ENCODE measurements around the gene GPC5. TPM values are rescaled to one million over a fixed set of nuclear protein-coding genes. Genes with fewer than 3 reads are reported as not detected.

The GPC5 gene
- total RNA-seq, 1 donor from 2014 or later: 0.57 TPM

DNA sequence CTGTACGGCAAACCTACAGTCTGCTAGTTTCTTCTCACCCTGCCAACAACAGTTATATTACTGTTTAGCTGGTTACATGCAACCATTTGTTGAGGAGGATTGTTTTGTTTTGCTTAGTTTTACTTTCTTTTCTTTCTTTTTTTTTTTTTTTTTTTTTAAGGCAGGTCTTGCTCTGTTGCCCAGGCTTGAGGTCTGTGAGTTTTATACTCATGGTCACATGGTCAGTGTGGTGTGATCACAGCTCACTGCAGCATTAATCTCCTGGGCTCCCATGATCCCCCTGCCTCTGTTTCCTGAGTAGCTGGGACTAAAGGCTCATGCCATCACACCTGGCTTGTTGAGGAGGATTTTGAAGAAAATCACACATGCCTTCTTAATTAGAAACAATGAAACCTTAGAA, 505.6 kb downstream of the GPC5 start:
- no peak overlapping the region for H3K4me3 Mint-ChIP-seq (ENCODE audit: low read depth)
- no peaks in the 10 kb centered on the region for H3K36me3 Mint-ChIP-seq (ENCODE audit: insufficient read depth)
- no peaks in the 10 kb centered on the region for H3K4me1 Mint-ChIP-seq (ENCODE audit: low read depth)
- no peaks in the 10 kb centered on the region for H3K27me3 Mint-ChIP-seq
- DNase-seq (ENCODE audit: low spot score, unreplicated experiment): no peak
- TF ChIP-seq CTCF (IDR thresholded peaks at IDR 0.05; ENCODE audit: unreplicated experiment): no peak
- H3K9me3 Mint-ChIP-seq (ENCODE audit: low read depth): no peaks in the 10 kb centered on the region
- no peak overlapping the region for H3K27ac Mint-ChIP-seq

GRCh38 chr13:91904597-91904996, 506.2 kb downstream of the GPC5 start:
- H3K36me3 Mint-ChIP-seq (ENCODE audit: insufficient read depth): no peaks in the 10 kb centered on the region
- DNase-seq (ENCODE audit: low spot score, unreplicated experiment): no peak
- no peaks in the 10 kb centered on the region for H3K4me1 Mint-ChIP-seq (ENCODE audit: low read depth)
- no peak for TF ChIP-seq CTCF (IDR thresholded peaks at IDR 0.05; ENCODE audit: unreplicated experiment)
- H3K9me3 Mint-ChIP-seq (ENCODE audit: low read depth): no peaks in the 10 kb centered on the region
- no peaks in the 10 kb centered on the region for H3K27me3 Mint-ChIP-seq
- no peak overlapping the region for H3K27ac Mint-ChIP-seq
- no peak overlapping the region for H3K4me3 Mint-ChIP-seq (ENCODE audit: low read depth)

GRCh38 chr13:91907398-91907797, 509.0 kb downstream of the GPC5 start:
- H3K27me3 Mint-ChIP-seq: no peaks in the 10 kb centered on the region
- no peaks in the 10 kb centered on the region for H3K4me1 Mint-ChIP-seq (ENCODE audit: low read depth)
- H3K4me3 Mint-ChIP-seq (ENCODE audit: low read depth): no peak overlapping the region
- no peak overlapping the region for H3K27ac Mint-ChIP-seq
- no peaks in the 10 kb centered on the region for H3K36me3 Mint-ChIP-seq (ENCODE audit: insufficient read depth)
- no peaks in the 10 kb centered on the region for H3K9me3 Mint-ChIP-seq (ENCODE audit: low read depth)
- TF ChIP-seq CTCF (IDR thresholded peaks at IDR 0.05; ENCODE audit: unreplicated experiment): no peak
- no peak for DNase-seq (ENCODE audit: low spot score, unreplicated experiment)

DNA sequence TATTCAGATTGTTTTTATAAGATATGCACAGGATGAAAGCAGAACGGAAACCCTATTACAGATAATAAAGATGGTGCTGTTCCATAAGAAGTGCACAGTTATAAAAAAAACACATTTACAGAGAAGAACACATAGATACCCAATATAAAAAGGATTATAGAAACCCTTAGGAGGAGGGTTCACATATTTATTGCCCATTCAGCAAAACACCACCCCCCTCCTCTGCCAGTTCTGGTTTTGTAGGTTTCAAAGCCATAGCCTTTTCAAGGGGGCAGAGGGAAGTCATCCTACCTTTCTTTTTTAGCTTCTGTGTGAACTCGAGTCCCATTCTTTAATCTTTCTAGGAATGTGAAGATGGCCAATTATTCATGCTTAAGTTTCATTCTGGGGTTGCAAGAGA, 511.2 kb downstream of the GPC5 start:
- Mint-ChIP-seq H3K27ac (no peak overlapping the region), H3K9me3 (ENCODE audit: low read depth) (no peaks in the 10 kb centered on the region), H3K27me3 (no peaks in the 10 kb centered on the region), H3K36me3 (ENCODE audit: insufficient read depth) (no peaks in the 10 kb centered on the region), H3K4me1 (ENCODE audit: low read depth) (no peaks in the 10 kb centered on the region), H3K4me3 (ENCODE audit: low read depth) (no peak overlapping the region)
- no peak for DNase-seq (ENCODE audit: low spot score, unreplicated experiment)
- TF ChIP-seq CTCF (IDR thresholded peaks at IDR 0.05; ENCODE audit: unreplicated experiment): no peak

- no peaks in the 10 kb centered on the region for H3K36me3 Mint-ChIP-seq (ENCODE audit: insufficient read depth)
- no peak overlapping the region for H3K4me3 Mint-ChIP-seq (ENCODE audit: low read depth)
- DNase-seq (ENCODE audit: low spot score, unreplicated experiment): no peak
- H3K27ac Mint-ChIP-seq: no peak overlapping the region
- peaks cover 2% of the 10 kb centered on the region for H3K4me1 Mint-ChIP-seq (ENCODE audit: low read depth)
- no peaks in the 10 kb centered on the region for H3K9me3 Mint-ChIP-seq (ENCODE audit: low read depth)
- peak; percentile 52 for TF ChIP-seq CTCF (IDR thresholded peaks at IDR 0.05; ENCODE audit: unreplicated experiment)
- H3K27me3 Mint-ChIP-seq: peaks cover 9% of the 10 kb centered on the region
These were observed 524.7 kb downstream of the GPC5 start for GRCh38 chr13:91922969-91923592.

All from progenitor cell of endocrine pancreas (in vitro differentiated cells).